Tibial artery (tissue), 4 donors: ENCODE results near the gene CFAP251.
"Not testable (repeated sequence)": the region's sequence is repeated elsewhere in the genome, so short reads cannot be mapped to it uniquely, and the experiment has no call there.

Experiments used
- DNase-seq, 2 donors: peaks; one replicate each; pipeline ENCODE4 v3.0.0-alpha.2; 2019
- H3K27ac ChIP-seq, 2 donors: fragments of 200-600 bp; sonication (generic) in 1 of 2; 1 replicate in 1 of 2; 2 replicates in 1 of 2; pipeline ENCODE4 v1.5.1; 2018 to 2019; ENCODE audit warnings: mild to moderate bottlenecking in 1 of 2
- H3K27me3 ChIP-seq, 2 donors: fragments of 200-600 bp; sonication (generic) in 1 of 2; one replicate each; pipeline versions ENCODE4 v1.5.1 to v1.6.0; 2016 to 2019
- H3K36me3 ChIP-seq, 3 donors: fragments of 200-600 bp; sonication (generic) in 2 of 3; one replicate each; pipeline ENCODE4 v1.5.1; 2016 to 2019; ENCODE audit warnings: mild to moderate bottlenecking in 2 of 3
- H3K4me1 ChIP-seq, 4 donors: fragments of 200-600 bp; sonication (generic) in 2 of 4; 1 replicate in 3 of 4; 2 replicates in 1 of 4; pipeline ENCODE4 v1.5.1; 2016 to 2019
- H3K4me3 ChIP-seq, 2 donors: fragments of 200-600 bp; sonication (generic) in 1 of 2; 1 replicate in 1 of 2; 2 replicates in 1 of 2; pipeline ENCODE4 v1.5.1; 2018 to 2019; ENCODE audit warnings: mild to moderate bottlenecking in 2 of 2
- H3K9me3 ChIP-seq, 3 donors: fragments of 200-600 bp; sonication (generic) in 1 of 3; one replicate each; pipeline ENCODE4 v1.5.1; 2016 to 2019
- CTCF ChIP-seq, 2 experiments: fragments of 200-600 bp in 1 of 2; fragments of 450-650 bp in 1 of 2; IDR thresholded peaks; one replicate each; pipeline ENCODE4 v1.5.1; 2017 to 2019; ENCODE audit warnings: antibody characterized with exemption in 2 of 2, mild to moderate bottlenecking in 1 of 2, moderate library complexity in 1 of 2
- intact Hi-C: fragments of 100-400 bp; cut with DNase I; formaldehyde crosslinking; loops from one replicate; pipeline ENCODE4 v1.15.0; 2023; ENCODE audit warnings: low total_unique reads

The CFAP251 gene

GRCh38 chr12:121875582-121875981, 42.8 kb upstream of the CFAP251 start:
- H3K9me3 ChIP-seq: no peaks in the 10 kb centered on the region
- TF ChIP-seq CTCF (IDR thresholded peaks at IDR 0.05): no peak
- no peak overlapping the region for H3K4me3 ChIP-seq
- intact Hi-C loops: no loop called here
- DNase-seq: no peak
- H3K4me1 ChIP-seq: no peaks in the 10 kb centered on the region
- H3K27ac ChIP-seq: no peak overlapping the region
- H3K36me3 ChIP-seq: no peaks in the 10 kb centered on the region
- H3K27me3 ChIP-seq: no peaks in the 10 kb centered on the region

- H3K9me3 ChIP-seq, H3K27me3 ChIP-seq, intact Hi-C loops, DNase-seq, H3K36me3 ChIP-seq, H3K4me3 ChIP-seq, H3K27ac ChIP-seq, H3K4me1 ChIP-seq: not testable (repeated sequence)
Measured at GRCh38 chr12:121876080-121876447, 42.3 kb upstream of the CFAP251 start.

- no peaks in the 10 kb centered on the region for H3K9me3 ChIP-seq
- H3K4me1 ChIP-seq: peaks cover 0 to 4% (median 0%) of the 10 kb centered on the region in 4 donors
- H3K27me3 ChIP-seq: no peaks in the 10 kb centered on the region
- H3K36me3 ChIP-seq: no peaks in the 10 kb centered on the region
- H3K27ac ChIP-seq: no peak overlapping the region
- intact Hi-C loops: no loop called here
- TF ChIP-seq CTCF (IDR thresholded peaks at IDR 0.05): no peak
- no peak for DNase-seq
- no peak overlapping the region for H3K4me3 ChIP-seq
Measured at GRCh38 chr12:121883315-121883660, 35.1 kb upstream of the CFAP251 start.

GRCh38 chr12:121885129-121885528, 33.3 kb upstream of the CFAP251 start:
- intact Hi-C loops: loop anchor here (5.0 kb wide), 2 partner anchors 73 to 93 kb away; partner anchors contain the start of gene RHOF
- not testable (repeated sequence) for DNase-seq

GRCh38 chr12:121888083-121888477, 30.3 kb upstream of the CFAP251 start:
- intact Hi-C loops: loop anchor here (5.0 kb wide), 2 partner anchors 76 to 96 kb away; partner anchors contain the start of gene RHOF
- Histone ChIP-seq H3K36me3 (peaks cover 0 to 10% (median 0%) of the 10 kb centered on the region in 3 donors), H3K4me3 (peak overlapping the region; percentile 85 to 86), H3K9me3 (no peaks in the 10 kb centered on the region), H3K27me3 (no peaks in the 10 kb centered on the region), H3K27ac (peak overlapping the region; percentile 93 to 96), H3K4me1 (peaks cover 0 to 35% (median 16%) of the 10 kb centered on the region in 4 donors)
- peak in 1 of 2 experiments; percentile 37 for TF ChIP-seq CTCF (IDR thresholded peaks at IDR 0.05)
- DNase-seq: no peak

More at GRCh38 chr12:121885129-121885528, 33.3 kb upstream of the CFAP251 start:
- H3K27ac ChIP-seq, H3K9me3 ChIP-seq, H3K36me3 ChIP-seq, H3K27me3 ChIP-seq, H3K4me3 ChIP-seq: not testable (repeated sequence)
- peaks cover 0 to 14% (median 8%) of the 10 kb centered on the region in 4 donors for H3K4me1 ChIP-seq

GRCh38 chr12:121888478-121889273, 29.7 kb upstream of the CFAP251 start, which contains the start of gene PSMD9:
Gene PSMD9 (plus strand): TSS chr12:121888790. CDS start chr12:121888857, 67 bp downstream.
- Histone ChIP-seq H3K27me3 (no peaks in the 10 kb centered on the region), H3K36me3 (peaks cover 0 to 10% (median 0%) of the 10 kb centered on the region in 3 donors), H3K27ac (peak within 1 kb of the TSS; percentile 93 to 96), H3K9me3 (no peaks in the 10 kb centered on the region), H3K4me1 (peaks cover 0 to 41% (median 20%) of the 10 kb centered on the region in 4 donors), H3K4me3 (peak within 1 kb of the TSS; percentile 85 to 86)
- intact Hi-C loops: loop anchor here (5.0 kb wide), 2 partner anchors 76 to 96 kb away; partner anchors contain the start of gene RHOF
- peak; percentile 96 to 98 for DNase-seq
- peak; percentile 66 to 75 for TF ChIP-seq CTCF (IDR thresholded peaks at IDR 0.05)
